H1 (cell line): ENCODE data around the gene FXYD5. TPM values are rescaled to one million over a fixed set of nuclear protein-coding genes. Genes with fewer than 3 reads are reported as not detected.

Source experiments
- CTCF ChIA-PET: fragments of 300-600 bp; sonication (Branson Sonifier 250); formaldehyde crosslinking; loops from one replicate; lab custom pipeline; 2021; ENCODE audit not compliant: partially characterized antibody; lab: Charles Lee
- POLR2A ChIA-PET: fragments of 300-600 bp; sonication (Branson Sonifier 250); formaldehyde crosslinking; loops from one replicate; lab custom pipeline; 2021; ENCODE audit warnings: inconsistent platforms; ENCODE audit not compliant: partially characterized antibody; lab: Charles Lee
- DNase-seq, 2 experiments: peaks; one replicate each; pipeline versions ENCODE4 v3.0.0 to v3.0.0-alpha.2; 2010 to 2022; ENCODE audit warnings: low spot score in 2 of 2, low read depth in 1 of 2, mixed read lengths in 1 of 2
- FAIRE-seq: peaks from 2 replicates; lab custom pipeline; 2011; peaks lifted over from hg19 to GRCh38; lab: Jason Lieb, UNC
- H2AFZ ChIP-seq: 2 replicates; pipeline ENCODE4 v1.8.1; 2012; ENCODE audit warnings: low read length, inconsistent platforms
- H2AK5ac ChIP-seq: 2 replicates; pipeline ENCODE4 v1.6.1; 2013; ENCODE audit warnings: low read depth, low read length
- H2BK120ac ChIP-seq: replicated peaks from 2 replicates; pipeline ENCODE3; 2013; ENCODE audit warnings: low read depth, low read length, inconsistent platforms
- H2BK12ac ChIP-seq: 2 replicates; pipeline ENCODE4 v1.6.1; 2013; ENCODE audit warnings: low read depth, low read length
- H2BK15ac ChIP-seq: 2 replicates; pipeline ENCODE4 v1.6.1; 2013; ENCODE audit warnings: low read length
- H2BK20ac ChIP-seq: 2 replicates; pipeline ENCODE4 v1.6.1; 2013; ENCODE audit warnings: low read length
- H2BK5ac ChIP-seq: 2 replicates; pipeline ENCODE4 v1.6.1; 2013; ENCODE audit warnings: low read depth, low read length
- H3K14ac ChIP-seq: 2 replicates; pipeline ENCODE4 v1.6.1; 2013; ENCODE audit warnings: inconsistent platforms; ENCODE audit not compliant: insufficient read length
- H3K18ac ChIP-seq: 2 replicates; pipeline ENCODE4 v1.6.1; 2013; ENCODE audit warnings: low read length; ENCODE audit errors: extremely low read depth
- H3K23ac ChIP-seq: 2 replicates; pipeline ENCODE4 v1.6.1; 2013; ENCODE audit warnings: inconsistent platforms; ENCODE audit not compliant: insufficient read length
- H3K23me2 ChIP-seq: 2 replicates; pipeline ENCODE4 v1.6.1; 2013; ENCODE audit warnings: low read depth, low read length
- H3K27ac ChIP-seq: 2 replicates; pipeline ENCODE4 v1.6.1; 2011; ENCODE audit warnings: low read depth, low read length, inconsistent platforms
- H3K27me3 ChIP-seq, 4 experiments: replicated peaks in 1 of 4; 1 replicate in 1 of 4; 2 replicates in 3 of 4; pipeline versions ENCODE4 v1.6.1 to v1.8.1; 2011 to 2013; ENCODE audit warnings: low read length in 3 of 4, mild to moderate bottlenecking in 3 of 4, inconsistent platforms in 2 of 4, mixed read lengths in 2 of 4, moderate library complexity in 1 of 4; ENCODE audit not compliant: control insufficient read depth in 3 of 4, insufficient read depth in 3 of 4; ENCODE audit errors: extremely low read depth in 1 of 4
- H3K36me3 ChIP-seq, 4 experiments: 2 replicates each; pipeline versions ENCODE4 v1.6.1 to v1.8.1; 2011 to 2013; ENCODE audit warnings: mild to moderate bottlenecking in 4 of 4, low read length in 3 of 4, moderate library complexity in 2 of 4, control low read depth in 1 of 4, inconsistent platforms in 1 of 4; ENCODE audit not compliant: insufficient read depth in 4 of 4, control insufficient read depth in 2 of 4
- H3K4ac ChIP-seq: replicated peaks from 2 replicates; pipeline ENCODE3; 2013; ENCODE audit warnings: low read length, low read depth, mixed read lengths, inconsistent platforms; ENCODE audit not compliant: insufficient read length
- H3K4me1 ChIP-seq, 4 experiments: replicated peaks in 1 of 4; 1 replicate in 1 of 4; 2 replicates in 3 of 4; pipeline versions ENCODE4 v1.6.1 to v1.8.1; 2011 to 2013; ENCODE audit warnings: low read length in 3 of 4, inconsistent platforms in 2 of 4, mixed read lengths in 1 of 4; ENCODE audit not compliant: insufficient read depth in 4 of 4, control insufficient read depth in 3 of 4
- H3K4me2 ChIP-seq, 2 experiments: 2 replicates each; pipeline versions ENCODE4 v1.6.1 to v1.8.1; 2011 to 2013; ENCODE audit warnings: low read depth in 2 of 2, low read length in 2 of 2, control low read depth in 1 of 2, inconsistent platforms in 1 of 2, mild to moderate bottlenecking in 1 of 2; ENCODE audit not compliant: insufficient read depth in 1 of 2
- H3K4me3 ChIP-seq, 4 experiments: fragments of 200-600, 300-600 bp in 1 of 4; sonication (generic), shearing (Covaris generic), sonication (Bioruptor Twin) in 1 of 4; 2 replicates each; pipeline versions ENCODE4 v1.5.1 to v1.8.1; 2011 to 2016; ENCODE audit warnings: low read length in 4 of 4, low read depth in 3 of 4, control low read depth in 2 of 4, inconsistent platforms in 2 of 4, mild to moderate bottlenecking in 2 of 4, mixed read lengths in 1 of 4, moderate library complexity in 1 of 4; ENCODE audit not compliant: insufficient read depth in 2 of 4; ENCODE audit errors: extremely low read depth in 1 of 4
- H3K56ac ChIP-seq: replicated peaks from 2 replicates; pipeline ENCODE3; 2013; ENCODE audit warnings: low read depth, mild to moderate bottlenecking, mixed read lengths, low read length, inconsistent platforms; ENCODE audit not compliant: insufficient read length
- H3K79me1 ChIP-seq: 2 replicates; pipeline ENCODE4 v1.6.1; 2013; ENCODE audit warnings: low read depth, low read length, control low read depth
- H3K79me2 ChIP-seq, 2 experiments: 2 replicates each; pipeline versions ENCODE4 v1.6.1 to v1.8.1; 2012 to 2013; ENCODE audit warnings: low read length in 2 of 2, mild to moderate bottlenecking in 2 of 2, inconsistent platforms in 1 of 2; ENCODE audit not compliant: insufficient read depth in 2 of 2, control insufficient read depth in 1 of 2
- H3K9ac ChIP-seq, 4 experiments: replicated peaks in 1 of 4; 1 replicate in 1 of 4; 2 replicates in 3 of 4; pipeline versions ENCODE4 v1.6.1 to v1.8.1; 2011 to 2013; ENCODE audit warnings: low read depth in 3 of 4, low read length in 3 of 4, control low read depth in 2 of 4, mild to moderate bottlenecking in 2 of 4, moderate library complexity in 2 of 4, inconsistent platforms in 1 of 4; ENCODE audit errors: extremely low read depth in 1 of 4
- H3K9me3 ChIP-seq, 2 experiments: 2 replicates each; pipeline versions ENCODE4 v1.6.1 to v1.8.1; 2012 to 2013; ENCODE audit warnings: mild to moderate bottlenecking in 2 of 2, moderate library complexity in 2 of 2, control low read depth in 1 of 2, inconsistent platforms in 1 of 2, low read depth in 1 of 2, low read length in 1 of 2, mixed read lengths in 1 of 2; ENCODE audit not compliant: insufficient read depth in 2 of 2
- H4K20me1 ChIP-seq, 2 experiments: replicated peaks in 1 of 2; 2 replicates each; pipeline versions ENCODE3 to v1.8.1; 2011 to 2013; ENCODE audit warnings: inconsistent platforms in 2 of 2, low read length in 2 of 2, mild to moderate bottlenecking in 1 of 2; ENCODE audit not compliant: insufficient read depth in 2 of 2, control insufficient read depth in 1 of 2
- H4K5ac ChIP-seq: 2 replicates; pipeline ENCODE4 v1.6.1; 2013; ENCODE audit warnings: low read length, low read depth, mixed read lengths, inconsistent platforms; ENCODE audit not compliant: insufficient read length
- H4K8ac ChIP-seq: 2 replicates; pipeline ENCODE4 v1.8.0; 2013; ENCODE audit warnings: mild to moderate bottlenecking, moderate library complexity, low read length, inconsistent platforms; ENCODE audit not compliant: insufficient read depth; ENCODE audit errors: extremely low read depth
- H4K91ac ChIP-seq: replicated peaks from 2 replicates; pipeline ENCODE3; 2013; ENCODE audit warnings: low read length, mixed read lengths, inconsistent platforms; ENCODE audit not compliant: insufficient read length
- BACH1 ChIP-seq: IDR thresholded peaks from 2 replicates; pipeline ENCODE4 v1.6.1; 2012; ENCODE audit warnings: low read length, improper control_type of control experiment
- E2F6 ChIP-seq: IDR thresholded peaks from 2 replicates; pipeline ENCODE4 v1.6.1; 2012; ENCODE audit warnings: inconsistent platforms
- GABPA ChIP-seq: IDR thresholded peaks from 2 replicates; pipeline ENCODE4 v1.6.1; 2011; ENCODE audit warnings: mild to moderate bottlenecking, low read length, moderate library complexity, borderline replicate concordance; ENCODE audit not compliant: insufficient read depth
- KDM5A ChIP-seq: fragments of 200-600 bp; IDR thresholded peaks from 2 replicates; pipeline ENCODE4 v1.7.1; 2012; ENCODE audit warnings: mild to moderate bottlenecking, low read length, inconsistent platforms, mixed read lengths
- RFX5 ChIP-seq: IDR thresholded peaks from 2 replicates; pipeline ENCODE4 v1.6.1; 2011; ENCODE audit warnings: low read depth, low read length, improper control_type of control experiment, borderline replicate concordance
- RNF2 ChIP-seq: fragments of 200-900, 300-1000 bp; sonication (generic); IDR thresholded peaks from 2 replicates; pipeline ENCODE4 v1.7.1; 2016; ENCODE audit warnings: borderline replicate concordance, low read depth, mild to moderate bottlenecking, antibody characterized with exemption, low read length; ENCODE audit not compliant: poor library complexity, severe bottlenecking; ENCODE audit errors: missing control alignments
- RXRA ChIP-seq: IDR thresholded peaks from 2 replicates; pipeline ENCODE4 v1.6.1; 2011; ENCODE audit warnings: low read depth, mild to moderate bottlenecking, low read length, moderate library complexity; ENCODE audit not compliant: insufficient read depth
- SAP30 ChIP-seq: fragments of 300-600 bp; sonication (generic); IDR thresholded peaks from 2 replicates; pipeline ENCODE4 v1.7.1; 2012; ENCODE audit warnings: low read length, moderate library complexity, mild to moderate bottlenecking, inconsistent platforms; ENCODE audit not compliant: insufficient read depth, insufficient replicate concordance
- SIRT6 ChIP-seq: IDR thresholded peaks from one replicate; pipeline ENCODE4 v1.7.1; 2012; ENCODE audit warnings: low read length, inconsistent platforms
- SP2 ChIP-seq: IDR thresholded peaks from 2 replicates; pipeline ENCODE4 v1.6.1; 2012; ENCODE audit warnings: mild to moderate bottlenecking, low read length, inconsistent platforms
- SUZ12 ChIP-seq: fragments of 200-600 bp; sonication (generic); IDR thresholded peaks from 2 replicates; pipeline ENCODE4 v1.6.1; 2012; ENCODE audit warnings: mild to moderate bottlenecking, inconsistent platforms, low read length, moderate library complexity, mixed read lengths
- TAF1 ChIP-seq: IDR thresholded peaks from 2 replicates; pipeline ENCODE4 v1.6.1; 2011; ENCODE audit warnings: mild to moderate bottlenecking, low read depth, low read length
- TAF7 ChIP-seq: optimal IDR thresholded peaks from 2 replicates; pipeline ENCODE3; 2011; ENCODE audit warnings: low read depth, mild to moderate bottlenecking, inconsistent platforms, low read length, moderate library complexity, borderline replicate concordance
- WGBS, 2 experiments: shearing (Covaris generic) in 1 of 2; methylation state at CpG; one replicate each; pipeline versions ENCODE4 v1.1.6 to v1.1.7; 2013 to 2015; ENCODE audit warnings: low lambda C conversion rate in 2 of 2, mixed read lengths in 2 of 2, inconsistent platforms in 1 of 2, low coverage in 1 of 2, missing lambda C conversion rate in 1 of 2; ENCODE audit not compliant: insufficient replicate concordance in 2 of 2, insufficient coverage in 1 of 2, insufficient read length in 1 of 2; ENCODE audit errors: extremely low coverage in 1 of 2, missing lambda C conversion rate in 1 of 2; 5-methylcytosine and 5-hydroxymethylcytosine counted together
- polyA plus RNA-seq, 7 experiments: library from polyadenylated mRNA; depleted of rRNA in 3 of 7; stranded (reverse) in 5 of 7; unstranded in 2 of 7; fragments of >200 nt in 5 of 7; fragments of 200-250 nt in 2 of 7; gene quantifications; 1 replicate in 5 of 7; 2 replicates in 1 of 7; 4 replicates in 1 of 7; pipeline versions ENCODE4 v1.2.1 to v1.2.3, GENCODE V29; 2011 to 2013; ENCODE audit warnings: missing spikeins in 2 of 7, mixed read lengths in 2 of 7
- total RNA-seq: library from RNA; stranded (reverse); fragmentation: NEBNext Ultra II Directional; extraction: Animal tissue kit (Norgen Biotek cat#: 25700); gene quantifications from 2 replicates; pipeline ENCODE4 v1.2.1, GENCODE V29; 2021

Gene FXYD5
- total and polyA plus RNA-seq, 2 of the 8 experiments (the other 6 are each of a cell fraction or from before 2014, with no cell fraction given), result 99.0 to 191 TPM

- no peak overlapping the region for H4K8ac ChIP-seq
- no peak overlapping the region for H2BK5ac ChIP-seq
- peaks cover 0 to 2% (median 0%) of the 10 kb centered on the region in 4 experiments; a peak in 1 of 7 replicates for H3K27me3 ChIP-seq
- H4K5ac ChIP-seq, result no peak overlapping the region
- H3K79me1 ChIP-seq, result no peaks in the 10 kb centered on the region
- H4K91ac ChIP-seq, result no peak overlapping the region
- no peak overlapping the region for H3K27ac ChIP-seq
- POLR2A ChIA-PET, result interaction anchor here (1.0 to 1.9 kb wide), 3 partner anchors 27 to 57 kb away, joined by 4 to 8 read pairs (median 6); partner anchors contain the start of gene FXYD5
- H3K18ac ChIP-seq, result no peak overlapping the region
- H3K4me1 ChIP-seq, result peaks cover 6 to 24% (median 14%) of the 10 kb centered on the region in 4 experiments
- no peak overlapping the region for H2AFZ ChIP-seq
- no peaks in the 10 kb centered on the region for H4K20me1 ChIP-seq
- no peak overlapping the region for H2AK5ac ChIP-seq
- no peak overlapping the region; the same call in 1 of the 2 replicates for H2BK12ac ChIP-seq
- H3K4me2 ChIP-seq, result no peak overlapping the region
- H3K23me2 ChIP-seq, result no peaks in the 10 kb centered on the region
- H3K4me3 ChIP-seq, result no peak overlapping the region
- no peaks in the 10 kb centered on the region for H3K79me2 ChIP-seq
- no peak overlapping the region for H2BK15ac ChIP-seq
- H2BK20ac ChIP-seq, result no peak overlapping the region
- TF ChIP-seq TAF1 (no peak), RFX5 (no peak), KDM5A (no peak), SAP30 (no peak), SUZ12 (no peak), SIRT6 (no peak), RXRA (no peak), E2F6 (no peak), BACH1 (no peak), TAF7 (no peak), SP2 (no peak), GABPA (no peak), RNF2 (no peak)
- no peak overlapping the region for H3K23ac ChIP-seq
- FAIRE-seq, result no peak
- no peak overlapping the region for H3K56ac ChIP-seq
- H3K9ac ChIP-seq, result no peak overlapping the region
- no peak overlapping the region for H2BK120ac ChIP-seq
- H3K36me3 ChIP-seq, result no peaks in the 10 kb centered on the region
- no peak overlapping the region for H3K4ac ChIP-seq
- DNase-seq, result no peak
- H3K9me3 ChIP-seq, result no peaks in the 10 kb centered on the region
- WGBS, 2 experiments, result 81% methylated on average over 2 of the region's 2 CpGs; no CpG with 5 or more reads in 1 of the 2 experiments
- H3K14ac ChIP-seq, result no peak overlapping the region
- CTCF ChIA-PET, result interaction anchor here (0.6 to 3.2 kb wide), 10 partner anchors 16 to 132 kb away, joined by 3 to 13 read pairs (median 4); partner anchors contain the start of genes FXYD5 and LGI4
These were observed 44.9 kb downstream of the FXYD5 start for GRCh38 chr19:35199481-35199880.
